ENCODE data around the gene CCDC9B.

Gene CCDC9B

DNA sequence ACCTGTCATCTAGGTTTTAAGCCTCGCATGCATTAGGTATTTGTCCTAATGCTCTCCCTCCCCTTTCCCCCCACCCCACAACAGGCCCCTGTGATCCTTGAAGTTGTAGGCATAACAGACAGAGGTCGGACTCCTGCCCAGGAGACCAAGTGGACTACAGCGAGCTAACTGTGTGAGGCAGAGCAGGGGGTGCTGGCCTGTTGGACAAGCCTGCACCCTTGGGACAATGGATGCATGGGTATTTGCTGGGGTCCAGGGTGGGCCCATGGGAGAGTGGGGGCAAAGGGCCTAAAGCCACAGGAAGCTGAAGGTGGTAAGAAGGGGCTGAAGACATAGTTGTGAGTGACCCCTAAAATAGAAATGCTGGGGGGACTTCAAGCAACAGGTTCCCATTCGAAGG is 35.5 kb downstream of the CCDC9B start:
- H3K4me3 ChIP-seq (ENCODE audit: low read length) = no peak overlapping the region
- no peaks in the 10 kb centered on the region for H3K9me3 ChIP-seq (ENCODE audit: control insufficient read depth, insufficient read depth, low read length)
- no peak overlapping the region for H3K27ac ChIP-seq (ENCODE audit: low read depth, low read length)
- no peaks in the 10 kb centered on the region for H3K36me3 ChIP-seq (ENCODE audit: control insufficient read depth, low read length)
- H3K79me2 ChIP-seq (ENCODE audit: control insufficient read depth, low read length) = no peaks in the 10 kb centered on the region
- no peaks in the 10 kb centered on the region for H3F3A ChIP-seq (ENCODE audit: control insufficient read depth, insufficient read depth)
- no peak overlapping the region for H3K4me2 ChIP-seq (ENCODE audit: low read length)
- H3K27me3 ChIP-seq (ENCODE audit: control insufficient read depth, low read length) = 0 out of 2 replicates have a peak, but pooled peaks cover under 1% of the 10 kb centered on the region
- no peaks in the 10 kb centered on the region for H4K20me1 ChIP-seq (ENCODE audit: control insufficient read depth, insufficient read depth, low read depth, low read length)
- H3K9me2 ChIP-seq (replicated peaks; ENCODE audit: control insufficient read depth, low read length) = no peaks in the 10 kb centered on the region
- no peak for TF ChIP-seq EZH2phosphoT487 (IDR thresholded peaks at IDR 0.05; ENCODE audit: borderline replicate concordance, low read length)
- TF ChIP-seq, protein P1, sequence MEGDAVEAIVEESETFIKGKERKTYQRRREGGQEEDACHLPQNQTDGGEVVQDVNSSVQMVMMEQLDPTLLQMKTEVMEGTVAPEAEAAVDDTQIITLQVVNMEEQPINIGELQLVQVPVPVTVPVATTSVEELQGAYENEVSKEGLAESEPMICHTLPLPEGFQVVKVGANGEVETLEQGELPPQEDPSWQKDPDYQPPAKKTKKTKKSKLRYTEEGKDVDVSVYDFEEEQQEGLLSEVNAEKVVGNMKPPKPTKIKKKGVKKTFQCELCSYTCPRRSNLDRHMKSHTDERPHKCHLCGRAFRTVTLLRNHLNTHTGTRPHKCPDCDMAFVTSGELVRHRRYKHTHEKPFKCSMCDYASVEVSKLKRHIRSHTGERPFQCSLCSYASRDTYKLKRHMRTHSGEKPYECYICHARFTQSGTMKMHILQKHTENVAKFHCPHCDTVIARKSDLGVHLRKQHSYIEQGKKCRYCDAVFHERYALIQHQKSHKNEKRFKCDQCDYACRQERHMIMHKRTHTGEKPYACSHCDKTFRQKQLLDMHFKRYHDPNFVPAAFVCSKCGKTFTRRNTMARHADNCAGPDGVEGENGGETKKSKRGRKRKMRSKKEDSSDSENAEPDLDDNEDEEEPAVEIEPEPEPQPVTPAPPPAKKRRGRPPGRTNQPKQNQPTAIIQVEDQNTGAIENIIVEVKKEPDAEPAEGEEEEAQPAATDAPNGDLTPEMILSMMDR (IDR thresholded peaks at IDR 0.05; ENCODE audit: low read depth, low read length, poor library complexity, severe bottlenecking) = no peak
- peaks cover 32% of the 10 kb centered on the region for H3K4me1 ChIP-seq (ENCODE audit: control insufficient read depth, low read length)

DNA sequence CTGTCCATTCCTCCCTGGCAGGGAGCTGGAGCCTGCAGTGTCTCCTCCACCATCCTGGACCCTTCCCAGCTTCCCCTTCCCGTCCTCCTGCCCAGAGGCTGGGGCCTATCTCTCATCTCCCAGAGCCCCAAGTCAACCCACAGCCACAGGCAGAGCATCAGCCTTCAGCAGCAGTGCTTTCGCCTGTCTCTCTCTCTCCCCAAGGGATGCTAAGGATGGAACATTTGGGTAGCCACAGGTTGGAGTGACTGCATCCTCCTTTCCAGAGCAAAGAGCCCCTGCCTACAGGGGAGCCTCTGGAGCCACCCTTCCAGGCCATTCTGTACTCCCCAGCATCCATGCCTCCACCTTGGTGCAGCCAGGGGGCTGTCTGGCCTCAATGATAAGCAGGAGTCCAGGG is 37.2 kb downstream of the CCDC9B start:
- Histone ChIP-seq H3K27ac (ENCODE audit: low read depth, low read length) (no peak overlapping the region), H3K4me3 (ENCODE audit: low read length) (no peak overlapping the region), H4K20me1 (ENCODE audit: control insufficient read depth, insufficient read depth, low read depth, low read length) (no peaks in the 10 kb centered on the region), H3K9me3 (ENCODE audit: control insufficient read depth, insufficient read depth, low read length) (no peaks in the 10 kb centered on the region), H3K36me3 (ENCODE audit: control insufficient read depth, low read length) (no peaks in the 10 kb centered on the region), H3K4me2 (ENCODE audit: low read length) (no peak overlapping the region), H3K4me1 (ENCODE audit: control insufficient read depth, low read length) (peaks cover 20% of the 10 kb centered on the region), H3K79me2 (ENCODE audit: control insufficient read depth, low read length) (no peaks in the 10 kb centered on the region), H3K27me3 (ENCODE audit: control insufficient read depth, low read length) (no peaks in the 10 kb centered on the region), H3K9me2 (replicated peaks; ENCODE audit: control insufficient read depth, low read length) (no peaks in the 10 kb centered on the region), H3F3A (ENCODE audit: control insufficient read depth, insufficient read depth) (no peaks in the 10 kb centered on the region)
- TF ChIP-seq, protein P1 (IDR thresholded peaks at IDR 0.05; ENCODE audit: low read depth, low read length, poor library complexity, severe bottlenecking) = no peak
- TF ChIP-seq EZH2phosphoT487 (IDR thresholded peaks at IDR 0.05; ENCODE audit: borderline replicate concordance, low read length) = no peak

DNA sequence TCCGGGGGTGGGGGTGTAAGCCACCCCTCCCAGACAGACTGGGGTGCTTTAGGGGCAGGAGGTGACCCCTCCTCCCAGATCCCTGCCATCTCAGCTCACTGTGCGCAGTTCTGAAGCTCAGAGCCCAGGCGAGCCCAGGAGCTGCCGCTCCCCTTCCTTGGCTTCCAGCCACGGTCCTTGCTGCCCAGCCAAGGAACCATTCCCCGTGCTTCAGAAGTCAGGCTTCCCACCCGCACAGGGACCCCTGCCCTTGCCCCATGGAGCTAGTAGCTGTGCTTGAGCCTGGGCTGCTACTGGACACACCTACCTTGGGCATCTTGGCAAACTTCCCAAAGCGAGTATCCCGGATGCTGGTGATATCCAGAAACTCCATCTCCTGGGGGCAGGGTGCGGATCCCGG is 37.8 kb downstream of the CCDC9B start:
- H3K4me1 ChIP-seq (ENCODE audit: control insufficient read depth, low read length) = peaks cover 14% of the 10 kb centered on the region
- no peak overlapping the region for H3K27ac ChIP-seq (ENCODE audit: low read depth, low read length)
- H3F3A ChIP-seq (ENCODE audit: control insufficient read depth, insufficient read depth) = no peaks in the 10 kb centered on the region
- no peaks in the 10 kb centered on the region for H3K9me2 ChIP-seq (replicated peaks; ENCODE audit: control insufficient read depth, low read length)
- H3K9me3 ChIP-seq (ENCODE audit: control insufficient read depth, insufficient read depth, low read length) = no peaks in the 10 kb centered on the region
- H3K27me3 ChIP-seq (ENCODE audit: control insufficient read depth, low read length) = no peaks in the 10 kb centered on the region
- no peaks in the 10 kb centered on the region for H3K36me3 ChIP-seq (ENCODE audit: control insufficient read depth, low read length)
- no peak for TF ChIP-seq EZH2phosphoT487 (IDR thresholded peaks at IDR 0.05; ENCODE audit: borderline replicate concordance, low read length)
- TF ChIP-seq, protein P1 (IDR thresholded peaks at IDR 0.05; ENCODE audit: low read depth, low read length, poor library complexity, severe bottlenecking) = no peak
- H3K79me2 ChIP-seq (ENCODE audit: control insufficient read depth, low read length) = no peaks in the 10 kb centered on the region
- no peaks in the 10 kb centered on the region for H4K20me1 ChIP-seq (ENCODE audit: control insufficient read depth, insufficient read depth, low read depth, low read length)
- no peak overlapping the region for H3K4me3 ChIP-seq (ENCODE audit: low read length)
- no peak overlapping the region for H3K4me2 ChIP-seq (ENCODE audit: low read length)
